ENCODE measurements around the gene GSTT4. TPM values are rescaled to one million over a fixed set of nuclear protein-coding genes. Genes with fewer than 3 reads are reported as not detected.

Gene GSTT4
- total and polyA plus RNA-seq, 2 of the 13 experiments (the other 11 are each of a cell fraction or from before 2014, with no cell fraction given), result 0.59 to 0.62 TPM

- TF ChIP-seq BCLAF1 (IDR thresholded peaks at IDR 0.05) (no peak), CCDC6 (CRISPR knock-in tag; IDR thresholded peaks at IDR 0.05) (no peak), NAIF1 (CRISPR knock-in tag; IDR thresholded peaks at IDR 0.05; ENCODE audit: borderline replicate concordance) (no peak), HNF4A (CRISPR knock-in tag; IDR thresholded peaks at IDR 0.05) (peak; percentile 16; the same call in 1 of the 2 replicates), PAX8 (CRISPR knock-in tag; IDR thresholded peaks at IDR 0.05; ENCODE audit: borderline replicate concordance) (no peak), ZNF782 (CRISPR knock-in tag; IDR thresholded peaks at IDR 0.05; ENCODE audit: borderline replicate concordance) (no peak), ZNF512B (CRISPR knock-in tag; IDR thresholded peaks at IDR 0.05; ENCODE audit: borderline replicate concordance) (no peak), NFKBIZ (CRISPR knock-in tag; IDR thresholded peaks at IDR 0.05) (no peak), AGO2 (optimal IDR thresholded peaks at IDR 0.05; ENCODE audit: low read depth, low read length) (no peak), ADNP (CRISPR knock-in tag; IDR thresholded peaks at IDR 0.05) (no peak), GFI1 (CRISPR knock-in tag; IDR thresholded peaks at IDR 0.05; ENCODE audit: borderline replicate concordance) (0 out of 2 replicates have a peak, but pooled peaks have one; percentile 48), CCAR2 (optimal IDR thresholded peaks at IDR 0.05; ENCODE audit: low read depth, low read length) (no peak), ZNF430 (CRISPR knock-in tag; IDR thresholded peaks at IDR 0.05) (no peak), ZNF883 (CRISPR knock-in tag; IDR thresholded peaks at IDR 0.05; ENCODE audit: not compliant biosample characterization) (no peak), TAF15 (IDR thresholded peaks at IDR 0.05; ENCODE audit: low read depth, low read length, poor library complexity, severe bottlenecking) (no peak), BRCA1 (CRISPR knock-in tag; IDR thresholded peaks at IDR 0.05) (no peak), PBX2 (CRISPR knock-in tag; IDR thresholded peaks at IDR 0.05) (no peak), FOXO4 (CRISPR knock-in tag; conservative IDR thresholded peaks at IDR 0.05) (no peak), MEF2D (CRISPR knock-in tag; IDR thresholded peaks at IDR 0.05) (no peak), ZBTB8A (CRISPR knock-in tag; IDR thresholded peaks at IDR 0.05; ENCODE audit: borderline replicate concordance, low read depth) (no peak), TMF1 (CRISPR knock-in tag; IDR thresholded peaks at IDR 0.05; ENCODE audit: low read depth) (no peak)
Observed at GRCh38 chr22:24025475-24025874, 20.2 kb upstream of the GSTT4 start (continued).

Data from HepG2 (cell line).